HG02943 (cell line): ENCODE measurements around the gene RRP12.
"Not testable (repeated sequence)": the region's sequence is repeated elsewhere in the genome, so short reads cannot be mapped to it uniquely, and the experiment has no call there.

ENCODE experiments used
- ATAC-seq: cut with Tn5 transposase; IDR thresholded peaks from one replicate; pipeline ENCODE4 v1.9.1; 2021; ENCODE audit warnings: mild to moderate bottlenecking, low read depth, moderate library complexity; ENCODE audit not compliant: unreplicated experiment

Gene RRP12

GRCh38 chr10:97400665-97401454 lies at the start of gene RRP12:
Gene RRP12, minus strand, starts transcription at chr10:97401340. Its CDS starts 109 bp downstream, at chr10:97401231.
- ATAC-seq = peak; percentile 95

GRCh38 chr10:97450828-97451227 lies 49.7 kb upstream of the RRP12 start:
- ATAC-seq = no peak

- ATAC-seq = peak; percentile 93
Observed at GRCh38 chr10:97445722-97446639, 44.8 kb upstream of the RRP12 start, which contains the start of the genes EXOSC1 and ZDHHC16. Gene EXOSC1, minus strand, starts transcription at chr10:97446006. Its CDS starts 21 bp downstream, at chr10:97445985. Gene ZDHHC16, plus strand, starts transcription at chr10:97446175. Its CDS starts 5,501 bp downstream, at chr10:97451676.

GRCh38 chr10:97445357-97445721 lies 44.2 kb upstream of the RRP12 start:
- ATAC-seq = no peak

- ATAC-seq = no peak
Observed at GRCh38 chr10:97444212-97444611, 43.1 kb upstream of the RRP12 start.

GRCh38 chr10:97442277-97442676 lies 41.1 kb upstream of the RRP12 start:
- ATAC-seq = no peak

- no peak for ATAC-seq
Observed at GRCh38 chr10:97435211-97435610, 34.1 kb upstream of the RRP12 start.

GRCh38 chr10:97434557-97434956 lies 33.4 kb upstream of the RRP12 start:
- no peak for ATAC-seq

GRCh38 chr10:97434055-97434454 lies 32.9 kb upstream of the RRP12 start:
- no peak for ATAC-seq

GRCh38 chr10:97428572-97428981 lies 27.4 kb upstream of the RRP12 start:
- no peak for ATAC-seq

- ATAC-seq = no peak
Observed at GRCh38 chr10:97427571-97428179, 26.5 kb upstream of the RRP12 start.

GRCh38 chr10:97426776-97427570 lies 25.8 kb upstream of the RRP12 start:
- ATAC-seq = no peak

- peak; percentile 79 for ATAC-seq
Observed at GRCh38 chr10:97425964-97426775, 25.0 kb upstream of the RRP12 start, which contains the start of gene PGAM1. Gene PGAM1, plus strand, starts transcription at chr10:97426191. Its CDS starts 117 bp downstream, at chr10:97426308.

- not testable (repeated sequence) for ATAC-seq
Observed at GRCh38 chr10:97423757-97424098, 22.6 kb upstream of the RRP12 start.

- ATAC-seq = no peak
Observed at GRCh38 chr10:97416565-97416964, 15.4 kb upstream of the RRP12 start.

- ATAC-seq = no peak
Observed at GRCh38 chr10:97412891-97413304, 11.8 kb upstream of the RRP12 start.

GRCh38 chr10:97411406-97411805 lies 10.3 kb upstream of the RRP12 start:
- no peak for ATAC-seq

- no peak for ATAC-seq
Observed at GRCh38 chr10:97408496-97408992, 7.4 kb upstream of the RRP12 start.

- ATAC-seq = no peak
Observed at GRCh38 chr10:97407952-97408248, 6.8 kb upstream of the RRP12 start.
